GM21367 (cell line): ENCODE results near the gene SH2D5.

ENCODE experiments used
- ATAC-seq: cut with Tn5 transposase; IDR thresholded peaks from one replicate; pipeline ENCODE4 v1.9.1; 2021; ENCODE audit not compliant: unreplicated experiment

SH2D5 gene

DNA sequence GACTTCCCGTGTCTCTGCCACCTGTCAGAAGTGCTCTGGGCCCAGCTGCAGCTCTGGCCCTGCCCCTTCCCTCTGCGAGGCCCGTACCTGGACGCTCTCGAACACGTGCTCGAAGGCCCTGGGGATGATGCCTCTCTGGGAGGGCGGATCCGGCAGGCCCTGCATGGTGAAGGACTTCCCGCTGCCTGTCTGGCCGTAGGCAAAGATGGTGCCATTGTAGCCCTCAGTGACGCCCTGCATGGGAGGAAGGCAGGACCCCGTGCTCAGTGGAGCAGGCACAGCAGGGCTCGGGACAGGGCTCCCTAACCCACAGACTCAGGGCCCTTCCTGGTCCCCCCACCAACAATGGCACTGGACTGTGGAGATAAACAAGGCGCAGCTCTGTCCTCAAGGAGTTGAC lies 17.1 kb downstream of the SH2D5 start:
- no peak for ATAC-seq

DNA sequence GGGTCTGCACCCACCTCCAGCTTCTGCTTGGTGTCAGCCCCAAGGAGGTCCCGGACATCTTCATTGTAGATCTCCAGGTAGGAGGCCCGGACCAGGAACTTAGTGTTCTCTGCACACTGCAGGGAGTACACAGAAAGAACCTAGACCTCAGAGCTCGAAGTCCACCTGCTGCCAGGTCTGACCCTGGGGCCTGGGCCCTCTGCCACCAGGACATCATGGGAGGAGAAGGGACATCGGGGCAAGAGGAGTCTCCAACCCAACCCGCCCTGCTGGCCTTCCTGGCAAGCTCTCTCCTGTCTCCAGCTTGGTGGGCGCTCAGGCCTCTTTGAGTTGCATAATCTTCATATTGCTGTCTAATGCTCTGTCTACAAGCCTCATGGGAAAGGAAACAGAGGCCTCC lies 19.1 kb downstream of the SH2D5 start:
- ATAC-seq: no peak

DNA sequence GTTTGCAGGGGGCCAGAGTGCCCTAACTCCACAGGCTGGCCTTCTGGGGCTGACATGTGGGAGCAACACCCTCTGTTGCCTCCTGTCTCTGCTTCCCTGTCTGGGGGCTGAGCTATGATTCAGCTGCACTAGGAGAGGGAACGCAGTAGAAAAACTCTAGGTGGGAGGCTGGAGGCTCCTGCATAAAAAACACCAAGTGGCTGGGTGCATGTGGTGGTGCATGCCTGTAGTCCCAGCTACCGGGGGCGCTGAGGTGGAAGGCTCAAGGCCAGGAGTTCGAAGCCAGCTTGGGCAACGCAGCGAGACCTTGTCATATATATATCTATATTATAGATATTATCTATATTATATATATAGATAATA lies 20.3 kb downstream of the SH2D5 start:
- no peak for ATAC-seq

DNA sequence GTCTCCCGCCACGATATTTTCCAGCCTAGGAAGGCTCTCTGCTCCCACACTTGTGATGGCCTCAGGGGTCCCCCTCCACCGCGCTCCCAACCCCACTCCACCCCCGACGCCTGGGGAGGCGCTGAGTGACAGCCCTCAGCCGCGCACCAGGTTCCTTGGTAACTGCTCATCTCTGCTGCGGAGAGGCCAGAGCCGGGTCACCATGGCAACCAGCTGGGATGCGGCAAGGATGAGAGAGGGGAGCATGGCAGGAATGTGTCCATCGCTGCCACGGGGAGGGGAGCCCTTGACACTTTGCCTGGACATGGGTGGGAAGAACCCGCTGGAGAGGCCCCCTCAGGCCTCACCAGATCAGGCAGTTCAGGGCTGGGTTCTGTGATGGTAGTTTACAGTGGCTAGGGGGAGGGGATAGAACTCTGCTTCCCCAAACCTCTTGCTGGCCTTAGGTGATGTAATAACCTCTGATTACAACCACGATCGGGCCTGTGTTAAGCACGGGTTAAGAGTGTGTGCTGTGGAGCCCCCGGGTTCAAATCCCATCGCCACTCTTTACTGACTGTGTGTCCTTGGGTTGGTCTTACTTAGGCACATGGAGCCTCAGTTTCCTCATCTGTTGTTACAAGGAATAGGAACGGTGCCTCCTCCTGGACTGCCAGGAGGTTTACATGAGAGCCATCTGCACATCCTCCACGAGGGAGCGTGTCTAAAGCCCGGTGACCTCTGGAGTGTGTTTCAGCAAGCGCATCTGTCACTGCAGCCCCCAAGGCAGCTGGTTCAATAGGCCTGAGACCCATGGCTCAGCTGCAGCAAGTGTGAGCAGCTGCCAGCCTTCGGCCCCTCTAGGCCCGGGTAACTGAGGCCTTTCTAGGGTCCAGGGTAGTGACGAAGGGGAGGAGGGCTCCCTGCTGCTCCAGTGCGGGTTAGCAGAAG lies 21.0 kb downstream of the SH2D5 start:
- no peak for ATAC-seq

DNA sequence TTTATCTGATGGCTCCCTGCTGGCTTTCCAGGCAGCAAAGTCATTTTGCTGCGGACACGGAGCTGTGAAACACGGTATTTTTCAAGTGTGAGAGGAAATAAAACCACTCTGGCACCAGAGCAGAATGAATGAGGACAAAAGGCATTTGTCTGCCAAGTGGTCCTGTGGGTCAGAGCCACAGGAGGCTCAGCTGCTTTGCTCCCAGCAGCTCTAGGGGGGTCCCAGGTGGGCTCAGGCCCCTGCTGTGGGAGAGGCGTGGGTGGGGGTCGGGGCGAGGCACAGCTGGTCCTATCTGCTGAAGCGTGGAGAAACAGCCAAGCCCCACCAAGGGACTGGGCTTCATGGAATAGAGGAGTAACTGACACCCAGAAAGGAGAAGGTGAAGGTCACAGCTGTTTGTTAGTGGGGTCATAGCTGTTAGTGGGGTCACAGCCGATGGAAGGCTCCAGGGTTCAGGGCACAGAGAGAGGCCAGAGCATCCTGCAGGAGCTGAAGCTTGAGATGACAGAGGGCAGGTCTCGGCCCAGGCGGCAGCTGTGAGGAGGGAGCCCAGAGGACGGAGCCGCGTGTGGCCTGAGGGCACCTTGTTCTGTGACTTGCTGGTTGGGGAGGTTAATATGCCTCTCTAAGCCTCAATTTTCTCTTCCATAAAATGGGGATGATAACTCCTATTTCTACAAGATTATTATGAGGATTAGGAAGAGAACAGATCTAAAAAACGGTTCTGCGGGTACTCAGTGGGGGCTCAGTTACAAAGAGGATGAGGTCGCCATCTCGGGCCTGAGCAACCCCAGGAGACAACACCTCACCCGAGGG lies 21.8 kb downstream of the SH2D5 start:
- ATAC-seq: no peak

DNA sequence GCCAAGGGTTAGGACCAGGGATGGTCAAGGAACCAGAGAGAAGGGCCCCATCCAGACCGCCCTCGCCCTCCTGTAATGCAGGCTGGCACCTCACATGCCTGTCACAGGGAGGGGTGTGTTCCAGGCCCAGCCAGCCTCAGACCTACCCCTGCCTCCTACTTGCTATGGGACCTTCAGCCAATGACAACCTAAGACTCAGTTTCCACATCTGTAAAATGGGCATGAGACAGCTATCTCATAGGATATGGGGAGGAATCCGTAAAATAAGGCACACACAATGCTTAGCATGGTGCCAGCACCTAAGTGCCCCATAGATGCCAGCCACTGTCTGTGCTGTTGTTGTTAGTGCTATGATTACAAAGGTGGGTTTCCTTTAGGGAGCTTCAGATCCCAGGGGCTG lies 22.6 kb downstream of the SH2D5 start:
- no peak for ATAC-seq

DNA sequence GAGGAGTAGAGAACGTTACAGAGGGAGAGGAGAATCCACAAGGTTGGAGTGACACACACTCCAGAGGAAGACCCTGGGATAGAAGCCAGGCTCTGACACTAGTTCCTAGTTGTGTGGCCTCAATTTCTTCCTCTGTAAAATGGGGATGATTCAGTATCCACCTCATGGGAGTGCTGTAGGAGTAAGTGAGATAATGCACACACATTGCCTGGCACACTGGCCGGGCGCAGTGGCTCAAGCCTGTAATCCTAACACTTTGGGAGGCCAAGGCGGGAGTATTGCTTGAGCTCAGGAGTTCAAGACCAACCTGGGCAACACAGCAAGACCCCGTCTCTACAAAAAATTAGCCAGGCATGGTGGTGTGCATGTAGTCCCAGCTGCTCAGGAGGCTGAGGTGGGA lies 23.6 kb downstream of the SH2D5 start:
- ATAC-seq: no peak

DNA sequence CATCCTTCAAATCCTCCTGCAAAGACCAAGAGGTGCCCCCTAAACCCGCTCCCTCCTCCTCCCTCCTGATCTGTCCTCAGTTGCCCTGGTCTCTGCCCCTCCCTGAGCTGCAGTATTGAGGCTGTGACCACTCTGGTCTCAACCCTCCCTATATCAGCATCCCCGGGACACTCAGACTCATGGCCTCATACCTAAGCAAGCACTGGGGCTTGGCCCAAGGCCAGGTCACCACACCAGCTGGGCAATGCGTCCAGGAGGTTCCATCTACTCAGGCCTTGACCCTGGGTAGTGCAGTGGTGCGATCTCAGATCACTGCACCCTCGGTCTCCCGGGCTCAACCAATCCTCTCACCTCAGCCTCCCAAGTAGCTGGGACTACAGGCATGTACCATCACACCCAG lies 24.4 kb downstream of the SH2D5 start:
- no peak for ATAC-seq

DNA sequence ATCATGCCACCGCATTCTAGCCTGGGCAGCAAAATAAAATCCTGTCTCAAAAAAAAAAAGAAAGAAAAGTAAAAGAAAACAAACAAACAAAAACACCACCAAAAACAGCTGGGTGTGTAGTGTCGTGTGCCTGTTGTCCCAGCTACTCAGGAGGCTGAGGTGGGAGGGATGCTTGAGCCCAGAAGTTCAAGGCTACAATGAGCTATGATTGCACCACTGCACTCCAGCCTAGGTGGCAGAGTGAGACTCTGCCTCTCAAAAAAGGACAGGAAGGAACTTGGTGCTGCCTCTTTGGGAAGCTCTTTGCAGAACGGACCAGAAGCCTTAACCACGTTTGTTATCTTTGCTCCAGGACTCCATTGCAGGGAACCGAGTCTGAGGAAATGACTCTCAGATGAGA lies 25.7 kb downstream of the SH2D5 start:
- no peak for ATAC-seq

DNA sequence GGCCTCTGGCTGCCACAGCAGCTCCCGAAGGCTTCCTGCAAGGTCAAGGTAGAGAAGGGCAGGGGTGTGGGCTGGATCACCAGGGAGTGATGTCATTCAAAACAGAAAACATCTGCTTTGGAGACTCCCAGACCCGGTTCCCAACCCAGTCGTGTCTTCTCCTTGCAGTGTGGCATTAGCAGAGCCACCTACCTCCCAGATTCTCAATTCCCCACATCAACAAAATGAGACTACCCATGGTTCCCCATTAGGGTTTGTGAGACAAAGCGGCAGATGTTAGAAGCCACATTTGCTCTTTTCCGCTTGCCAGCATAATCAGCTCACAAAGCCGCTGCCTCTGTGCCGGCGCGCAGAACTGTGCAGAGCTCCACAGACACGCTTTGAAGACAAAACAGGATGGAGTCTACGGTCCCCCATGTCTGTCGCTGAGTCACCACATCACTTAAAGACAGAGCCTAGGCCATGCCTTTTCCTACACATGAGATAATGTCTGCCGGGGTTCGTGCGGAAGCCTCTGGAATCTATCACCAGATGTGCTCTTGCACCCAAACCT lies 27.2 kb downstream of the SH2D5 start:
- no peak for ATAC-seq

DNA sequence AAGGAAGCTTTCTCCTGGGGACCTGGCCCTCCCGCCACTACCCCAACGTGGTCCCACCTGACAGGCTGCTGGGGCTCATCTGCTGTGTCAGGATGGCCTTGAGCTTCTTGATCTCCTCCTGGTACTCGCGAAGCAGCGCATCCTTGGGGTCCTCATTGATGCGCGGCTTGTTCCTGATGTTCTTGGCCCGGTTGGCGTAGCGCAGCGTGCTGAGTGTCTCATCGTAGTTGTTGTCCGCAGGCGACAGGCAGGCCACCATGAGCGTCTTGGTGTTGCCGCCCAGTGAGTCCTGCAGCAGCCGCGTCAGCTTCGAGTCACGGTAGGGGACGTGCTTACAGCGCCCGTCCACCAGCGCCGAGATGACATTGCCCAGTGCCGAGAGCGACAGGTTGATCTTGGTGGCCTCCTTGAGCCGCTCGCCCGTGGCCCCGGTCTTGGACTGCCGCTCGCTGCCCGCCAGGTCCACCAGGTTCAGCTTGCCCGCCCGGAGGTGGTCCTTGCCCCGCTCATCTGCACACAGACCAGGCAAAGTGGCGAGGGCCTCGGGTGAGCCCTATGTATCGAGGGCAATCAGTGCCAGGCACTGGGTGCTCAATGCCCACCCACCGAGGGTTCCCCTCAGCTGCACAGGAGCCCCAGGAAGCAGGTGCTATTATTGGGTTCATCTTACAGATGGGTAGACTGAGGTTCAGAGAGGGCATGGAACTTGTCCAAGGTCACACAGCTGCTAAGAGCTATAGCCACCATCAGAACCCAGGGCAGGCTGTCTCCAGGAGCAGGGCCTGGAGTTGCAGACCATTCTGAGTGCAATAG lies 27.9 kb downstream of the SH2D5 start:
- no peak for ATAC-seq

DNA sequence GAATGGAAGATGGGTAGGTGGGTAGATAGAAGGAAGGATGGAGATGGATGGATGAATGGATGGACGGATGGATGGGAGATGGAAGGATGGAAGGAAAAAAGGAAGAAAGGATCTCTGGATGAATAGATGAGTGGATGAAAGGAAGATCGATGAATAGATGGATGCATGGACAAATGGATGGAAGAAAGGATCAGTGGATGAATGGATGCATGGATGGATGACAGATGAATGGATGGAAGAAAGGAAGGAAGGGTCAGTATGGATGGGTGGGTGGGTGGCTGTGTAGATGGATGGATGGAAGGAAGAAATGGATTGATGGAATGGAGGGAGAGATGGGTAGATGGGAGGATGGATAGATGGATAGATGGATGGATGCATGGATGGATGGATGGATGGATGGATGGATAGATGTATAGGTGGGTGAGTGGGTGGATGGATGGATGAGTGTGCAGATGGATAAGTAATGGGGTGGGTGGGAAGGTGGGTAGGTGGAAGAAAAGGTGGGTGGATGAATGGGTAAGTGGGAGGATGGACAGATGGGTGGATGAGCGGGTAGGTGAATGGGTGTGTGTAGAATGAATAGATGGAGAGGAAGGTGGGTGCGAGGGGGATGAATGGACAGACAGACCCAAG lies 29.3 kb downstream of the SH2D5 start:
- ATAC-seq: no peak

DNA sequence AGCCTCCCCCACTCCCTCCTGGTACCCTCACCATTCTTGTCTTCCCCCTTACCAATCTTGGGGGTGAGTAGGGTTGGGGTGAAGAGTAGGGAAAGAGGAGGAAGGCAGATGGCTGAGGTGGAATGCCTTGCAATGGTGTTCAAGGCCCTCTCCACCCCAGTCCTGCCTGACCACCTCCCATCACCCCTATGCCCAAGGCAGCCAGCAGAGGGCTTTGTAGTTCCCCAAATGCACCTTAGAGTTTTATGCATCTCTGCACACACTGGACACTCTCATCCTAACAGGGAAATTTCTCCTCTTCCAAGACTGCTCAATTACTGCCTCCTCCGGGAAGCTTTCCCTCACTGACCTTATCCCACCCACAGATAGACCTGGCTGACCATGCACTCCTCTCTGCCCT lies 30.1 kb downstream of the SH2D5 start:
- ATAC-seq: no peak

DNA sequence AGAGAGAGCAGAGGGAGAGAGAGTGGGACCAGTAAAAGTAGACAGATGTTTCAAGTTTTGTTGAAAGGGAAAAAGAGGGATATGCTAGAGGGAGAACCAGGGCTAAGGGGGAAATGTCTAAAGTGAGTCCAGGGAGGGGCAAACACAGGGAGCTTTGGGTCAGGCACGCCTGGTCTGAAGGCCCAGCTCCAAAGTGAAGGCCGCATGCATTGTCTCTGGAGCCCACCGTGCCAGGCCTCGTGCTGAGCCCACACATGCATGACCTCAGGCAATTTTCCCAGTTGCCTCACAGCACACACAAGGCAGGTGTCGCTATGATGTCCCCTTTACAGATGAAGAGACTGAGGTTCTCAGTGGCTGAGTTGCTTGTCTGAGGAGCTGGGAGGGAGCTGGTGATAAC lies 30.7 kb downstream of the SH2D5 start:
- ATAC-seq: no peak

DNA sequence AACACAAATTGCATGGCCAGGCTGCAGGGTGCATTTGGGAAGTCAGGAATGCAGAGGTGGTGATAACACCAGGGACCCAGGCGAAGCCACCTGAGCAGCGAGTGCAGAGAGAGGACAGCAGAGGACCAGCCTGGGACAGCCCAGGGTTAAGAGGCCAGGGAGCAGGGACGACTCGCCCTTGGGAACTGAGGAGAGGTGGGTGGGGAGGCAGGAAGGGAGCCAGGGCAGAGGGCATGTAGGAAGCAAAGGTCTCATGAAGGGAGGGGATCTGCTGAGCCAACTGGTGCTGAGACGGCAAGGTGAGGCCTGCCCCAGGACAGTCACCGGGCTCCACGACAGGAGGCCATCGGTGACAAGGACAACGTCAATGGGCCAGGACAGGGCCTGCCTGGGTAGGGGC lies 31.1 kb downstream of the SH2D5 start:
- ATAC-seq: no peak

DNA sequence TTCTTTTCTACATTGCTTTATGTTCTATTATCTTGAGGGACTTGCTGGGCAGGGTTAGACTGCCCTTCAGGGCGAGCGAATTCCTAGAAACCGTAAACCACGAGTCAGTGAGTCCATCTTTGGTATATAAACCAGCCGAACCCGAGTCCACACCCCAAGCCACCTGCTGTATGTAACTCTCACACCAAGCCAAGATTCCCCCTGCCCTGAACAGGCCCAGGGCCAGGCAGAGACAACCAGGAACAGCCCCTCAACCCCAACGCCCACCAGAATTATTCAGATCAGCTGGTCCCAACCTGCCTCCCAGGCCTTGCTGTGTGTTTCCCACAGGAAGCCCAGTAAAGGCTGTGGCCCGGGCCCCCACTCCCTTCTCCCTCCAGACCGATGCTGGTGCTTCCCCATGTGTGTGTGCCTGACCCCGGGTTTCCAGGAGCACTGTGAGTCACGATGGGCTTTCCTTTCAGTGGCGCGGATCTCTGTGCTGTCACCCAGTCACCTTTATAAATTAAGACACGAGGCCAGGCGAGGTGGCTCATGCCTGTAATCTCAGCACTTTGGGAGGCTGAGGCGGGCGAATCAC lies 31.8 kb downstream of the SH2D5 start:
- no peak for ATAC-seq

DNA sequence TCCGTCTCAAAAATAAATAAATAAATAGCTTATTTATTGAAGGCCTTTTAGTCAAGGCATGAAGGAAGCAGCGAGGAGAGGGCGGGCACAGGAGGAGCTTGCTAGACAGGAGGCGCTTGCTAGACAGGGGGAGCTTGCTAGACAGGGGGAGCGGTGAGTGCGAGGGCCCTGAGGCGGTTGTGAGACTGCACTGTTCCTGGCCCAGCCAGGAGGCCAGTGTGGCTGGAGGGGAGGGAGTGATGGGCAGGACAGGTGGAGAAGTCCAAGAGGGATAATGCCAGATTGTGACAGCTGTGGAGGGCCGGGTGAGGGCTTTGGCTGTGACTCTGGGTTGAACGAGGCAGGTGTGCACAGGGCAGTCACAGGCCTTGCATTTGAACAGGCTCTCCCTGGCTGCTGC lies 32.9 kb downstream of the SH2D5 start:
- ATAC-seq: no peak

DNA sequence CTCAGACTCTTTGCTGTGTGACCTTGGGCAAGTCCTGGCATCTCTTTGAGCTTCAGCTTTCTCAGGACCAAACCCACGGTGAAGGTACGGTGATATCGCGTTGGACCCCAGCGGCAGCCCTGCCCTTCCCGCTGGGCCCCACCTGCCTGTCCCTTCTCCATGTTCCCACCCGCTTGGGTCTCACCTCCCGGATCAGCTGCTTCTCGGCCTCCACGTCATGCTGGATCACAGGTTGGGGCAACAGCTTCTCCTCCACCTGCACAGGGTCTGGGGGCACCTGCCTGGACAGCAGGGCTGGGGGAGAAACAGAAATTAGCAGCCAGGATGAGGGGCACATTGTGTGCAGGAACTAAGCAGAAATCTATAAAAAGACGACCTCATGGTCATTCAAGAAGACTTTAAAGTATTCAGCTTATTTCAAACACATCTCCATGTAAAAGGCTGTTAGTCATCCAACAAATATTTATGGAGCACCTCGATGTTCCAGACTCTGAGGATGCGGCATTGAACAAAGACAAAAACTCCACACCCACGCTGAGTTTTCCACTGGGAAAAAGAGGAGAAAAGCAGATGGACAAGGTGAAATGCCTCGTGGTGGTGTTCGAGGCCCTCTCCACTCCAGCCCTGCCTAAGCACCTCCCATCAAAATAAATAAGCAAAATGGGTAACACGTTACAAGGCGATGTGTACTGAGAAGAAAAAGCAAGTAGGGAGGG lies 34.1 kb downstream of the SH2D5 start:
- no peak for ATAC-seq

DNA sequence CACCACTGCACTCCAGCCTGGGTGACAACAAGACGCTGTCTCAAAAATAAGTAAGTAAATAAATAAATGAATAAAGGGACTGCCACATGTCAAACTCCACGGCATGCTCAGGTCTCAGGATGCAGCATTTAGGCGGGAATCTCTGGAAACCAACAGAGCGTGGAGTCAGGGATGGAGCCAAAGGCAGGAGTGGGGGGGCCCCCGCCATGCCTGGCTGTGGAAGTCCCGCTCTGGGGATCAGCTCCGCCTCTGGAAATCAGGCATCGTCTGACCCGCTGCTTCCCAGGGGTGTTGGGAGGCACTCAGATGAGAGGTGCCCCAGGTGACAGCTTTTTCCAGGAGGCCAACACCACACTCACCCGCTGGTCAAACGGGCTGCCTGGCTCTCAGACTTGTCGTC lies 34.9 kb downstream of the SH2D5 start:
- ATAC-seq: no peak
